SK-N-SH (cell line): ENCODE results near the gene TXNRD1. TPM values are rescaled to one million over a fixed set of nuclear protein-coding genes. Genes with fewer than 3 reads are reported as not detected.

Source experiments
- CTCF ChIA-PET: fragments of 300-600, 350-600 bp; formaldehyde crosslinking; extraction: SDS; loops from one replicate; lab custom pipeline; 2021; lab: Yijun Ruan, JAX
- POLR2A ChIA-PET: fragments of 350-600 bp; sonication (Branson Sonifier 250); formaldehyde crosslinking; extraction: SDS; loops from one replicate; lab custom pipeline; 2020; ENCODE audit warnings: antibody characterized with exemption, inconsistent platforms; lab: Yijun Ruan, JAX
- DNase-seq: peaks from one replicate; pipeline ENCODE4 v3.0.0; 2012
- H2AFZ ChIP-seq: fragments of 200-600 bp; sonication (generic); 2 replicates; pipeline ENCODE4 v1.8.1; 2016; ENCODE audit warnings: antibody characterized with exemption, mild to moderate bottlenecking, low read depth
- H3F3A ChIP-seq: fragments of 200-600 bp; sonication (generic); replicated peaks from 2 replicates; pipeline ENCODE3; 2016; ENCODE audit warnings: antibody characterized with exemption, mild to moderate bottlenecking; ENCODE audit not compliant: insufficient read depth
- H3K27ac ChIP-seq, 2 experiments: fragments of 200-500 bp in 1 of 2; fragments of 200-600 bp in 1 of 2; sonication (Bioruptor generic) in 1 of 2; sonication (generic), shearing (Covaris generic) in 1 of 2; 2 replicates each; pipeline versions ENCODE4 v1.5.1 to v1.6.1; 2014 to 2016; ENCODE audit warnings: low read depth in 2 of 2, inconsistent platforms in 1 of 2, low read length in 1 of 2, mild to moderate bottlenecking in 1 of 2, mixed read lengths in 1 of 2
- H3K27me3 ChIP-seq: fragments of 200-600 bp; sonication (generic), shearing (Covaris generic); 2 replicates; pipeline ENCODE4 v1.6.1; 2016; ENCODE audit warnings: mixed run types; ENCODE audit not compliant: insufficient read depth
- H3K36me3 ChIP-seq, 2 experiments: fragments of 200-500 bp in 1 of 2; fragments of 200-600 bp in 1 of 2; sonication (Bioruptor generic) in 1 of 2; sonication (generic) in 1 of 2; replicated peaks in 1 of 2; 2 replicates each; pipeline versions ENCODE3 to v1.5.1; 2014 to 2016; ENCODE audit warnings: low read length in 1 of 2, mild to moderate bottlenecking in 1 of 2; ENCODE audit not compliant: insufficient read depth in 2 of 2, control insufficient read depth in 1 of 2
- H3K4me1 ChIP-seq, 2 experiments: fragments of 200-500 bp in 1 of 2; fragments of 200-600 bp in 1 of 2; sonication (Bioruptor generic) in 1 of 2; sonication (generic), shearing (Covaris generic) in 1 of 2; 2 replicates each; pipeline versions ENCODE4 v1.5.1 to v1.6.1; 2014 to 2016; ENCODE audit warnings: low read depth in 1 of 2, low read length in 1 of 2, mixed run types in 1 of 2; ENCODE audit not compliant: insufficient read depth in 2 of 2, control insufficient read depth in 1 of 2
- H3K4me2 ChIP-seq: fragments of 200-600 bp; sonication (generic), shearing (Covaris generic); 2 replicates; pipeline ENCODE4 v1.6.1; 2017; ENCODE audit warnings: mixed run types
- H3K4me3 ChIP-seq, 2 experiments: fragments of 200-500 bp in 1 of 2; fragments of 200-600 bp in 1 of 2; sonication (Bioruptor generic) in 1 of 2; sonication (generic), shearing (Covaris generic) in 1 of 2; 2 replicates each; pipeline versions ENCODE4 v1.5.1 to v1.8.1; 2014 to 2016; ENCODE audit warnings: low read depth in 2 of 2, inconsistent platforms in 1 of 2, low read length in 1 of 2, mild to moderate bottlenecking in 1 of 2, mixed read lengths in 1 of 2, moderate library complexity in 1 of 2
- H3K79me2 ChIP-seq: fragments of 200-600 bp; sonication (generic); 2 replicates; pipeline ENCODE4 v1.8.1; 2017; ENCODE audit warnings: mild to moderate bottlenecking; ENCODE audit not compliant: insufficient read depth
- H3K9ac ChIP-seq: fragments of 200-600 bp; sonication (generic); 2 replicates; pipeline ENCODE4 v1.6.1; 2017; ENCODE audit warnings: mixed run types
- H3K9me2 ChIP-seq: fragments of 200-600 bp; sonication (generic); 2 replicates; pipeline ENCODE4 v1.6.1; 2017; ENCODE audit warnings: mixed run types
- H3K9me3 ChIP-seq: fragments of 200-600 bp; sonication (generic); 2 replicates; pipeline ENCODE4 v1.6.1; 2017; ENCODE audit warnings: mixed run types, mild to moderate bottlenecking, moderate library complexity
- H4K20me1 ChIP-seq: fragments of 200-600 bp; sonication (generic); 2 replicates; pipeline ENCODE4 v1.6.1; 2017; ENCODE audit warnings: mild to moderate bottlenecking, mixed run types; ENCODE audit not compliant: insufficient read depth
- CHD2 ChIP-seq: fragments of 150-350 bp; IDR thresholded peaks from 2 replicates; pipeline ENCODE4 v1.6.1; 2018; ENCODE audit warnings: low read length; ENCODE audit not compliant: partially characterized antibody
- ELF1 ChIP-seq: IDR thresholded peaks from 2 replicates; pipeline ENCODE4 v1.4.0; 2012
- EZH2phosphoT487 ChIP-seq: fragments of 200-600 bp; sonication (generic); IDR thresholded peaks from 2 replicates; pipeline ENCODE4 v1.6.1; 2017; ENCODE audit warnings: low read depth, mixed run types, mild to moderate bottlenecking, antibody characterized with exemption, moderate library complexity, borderline replicate concordance
- NFIC ChIP-seq: IDR thresholded peaks from 2 replicates; pipeline ENCODE4 v1.4.0; 2012; ENCODE audit warnings: borderline replicate concordance
- POLR2AphosphoS5 ChIP-seq: IDR thresholded peaks from 2 replicates; pipeline ENCODE4 v1.6.1; 2012; ENCODE audit warnings: low read depth, low read length
- RAD21 ChIP-seq: IDR thresholded peaks from 2 replicates; pipeline ENCODE4 v1.6.1; 2012; ENCODE audit warnings: mild to moderate bottlenecking, low read length
- SIN3A ChIP-seq: IDR thresholded peaks from 2 replicates; pipeline ENCODE4 v1.6.1; 2012; ENCODE audit warnings: low read depth, mild to moderate bottlenecking, low read length, moderate library complexity, borderline replicate concordance
- SMC3 ChIP-seq: IDR thresholded peaks from 2 replicates; pipeline ENCODE4 v1.6.1; 2012; ENCODE audit warnings: low read depth, low read length, improper control_type of control experiment
- TAF1 ChIP-seq: IDR thresholded peaks from 2 replicates; pipeline ENCODE4 v1.6.1; 2012; ENCODE audit warnings: low read depth, mild to moderate bottlenecking, low read length, moderate library complexity, borderline replicate concordance
- YY1 ChIP-seq: IDR thresholded peaks from 2 replicates; pipeline ENCODE4 v1.4.0; 2012; ENCODE audit warnings: low read depth, mild to moderate bottlenecking
- WGBS: methylation state at CpG from one replicate; pipeline ENCODE4 v1.1.6; 2017; ENCODE audit warnings: low lambda C conversion rate; 5-methylcytosine and 5-hydroxymethylcytosine counted together
- polyA plus RNA-seq, 3 experiments: library from polyadenylated mRNA; depleted of rRNA; stranded (reverse); fragments of >200 nt; gene quantifications; 2 replicates each; pipeline ENCODE4 v1.2.3, GENCODE V29; 2012
- TF ChIP-seq, protein P1 (sequence below): fragments of 150-350 bp; IDR thresholded peaks from 2 replicates; pipeline ENCODE4 v1.6.1; 2016; ENCODE audit warnings: mild to moderate bottlenecking, low read depth, low read length
- TF ChIP-seq, protein P2 (sequence below): IDR thresholded peaks from 2 replicates; pipeline ENCODE4 v1.4.0; 2012; ENCODE audit warnings: low read depth
- TF ChIP-seq, protein P3 (sequence below): fragments of 200-600 bp; sonication (generic); IDR thresholded peaks from 2 replicates; pipeline ENCODE4 v1.6.1; 2017; ENCODE audit warnings: antibody characterized with exemption, mild to moderate bottlenecking, moderate library complexity
- TF ChIP-seq, protein P4 (sequence below): IDR thresholded peaks from 2 replicates; pipeline ENCODE4 v1.6.1; 2012; ENCODE audit warnings: mild to moderate bottlenecking, low read depth, low read length, moderate library complexity

Gene TXNRD1
- polyA plus RNA-seq, 1 of the 3 experiments (the other 2 are of a cell fraction) = 143 TPM

DNA sequence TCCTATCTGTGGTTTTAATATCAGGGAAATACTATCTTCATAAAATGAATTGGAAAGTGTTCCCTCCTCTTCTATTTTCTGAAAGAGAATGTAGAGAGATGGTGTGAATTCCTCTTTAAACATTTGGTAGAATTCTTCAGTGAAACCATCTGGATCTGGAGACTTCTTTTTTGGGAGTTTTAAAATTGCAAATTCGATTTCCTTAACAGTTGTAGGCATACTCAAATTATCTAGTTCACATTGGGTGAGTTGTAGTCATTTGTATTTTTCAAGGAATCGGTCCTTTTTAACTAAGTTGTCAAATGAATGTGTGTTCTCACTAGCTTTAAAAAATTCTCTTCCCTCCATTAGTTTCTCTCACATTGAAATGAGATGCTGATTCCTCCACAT lies 165.8 kb downstream of the TXNRD1 start:
- Histone ChIP-seq H3K4me1 (peaks cover 0 to 5% of the 10 kb centered on the region in 2 experiments; a peak in 1 of 4 replicates), H3K9me2 (no peaks in the 10 kb centered on the region), H3K27ac (no peak overlapping the region), H3K4me2 (no peak overlapping the region), H3K36me3 (no peaks in the 10 kb centered on the region), H4K20me1 (no peaks in the 10 kb centered on the region), H3K9ac (no peak overlapping the region), H3K27me3 (no peaks in the 10 kb centered on the region), H2AFZ (peak overlapping the region; percentile 24; the same call in 1 of the 2 replicates), H3K4me3 (no peak overlapping the region), H3F3A (no peaks in the 10 kb centered on the region), H3K79me2 (no peaks in the 10 kb centered on the region), H3K9me3 (no peaks in the 10 kb centered on the region)
- POLR2A ChIA-PET = interaction anchor here (1.1 kb wide), 1 partner anchor 287 kb away, joined by 5 read pairs; no protein-coding TSS in a partner anchor
- CTCF ChIA-PET = interaction anchor here (0.6 to 3.2 kb wide), 146 partner anchors 9 to 1002 kb away, joined by 3 to 66 read pairs (median 4); partner anchors contain the start of genes CHST11, EID3, SLC41A2 and WASHC4
- DNase-seq = no peak
- TF ChIP-seq POLR2AphosphoS5 (no peak), SIN3A (no peak), NFIC (no peak), RAD21 (no peak), SMC3 (no peak), TAF1 (no peak), YY1 (no peak), EZH2phosphoT487 (no peak), ELF1 (no peak)
- TF ChIP-seq, protein P1, sequence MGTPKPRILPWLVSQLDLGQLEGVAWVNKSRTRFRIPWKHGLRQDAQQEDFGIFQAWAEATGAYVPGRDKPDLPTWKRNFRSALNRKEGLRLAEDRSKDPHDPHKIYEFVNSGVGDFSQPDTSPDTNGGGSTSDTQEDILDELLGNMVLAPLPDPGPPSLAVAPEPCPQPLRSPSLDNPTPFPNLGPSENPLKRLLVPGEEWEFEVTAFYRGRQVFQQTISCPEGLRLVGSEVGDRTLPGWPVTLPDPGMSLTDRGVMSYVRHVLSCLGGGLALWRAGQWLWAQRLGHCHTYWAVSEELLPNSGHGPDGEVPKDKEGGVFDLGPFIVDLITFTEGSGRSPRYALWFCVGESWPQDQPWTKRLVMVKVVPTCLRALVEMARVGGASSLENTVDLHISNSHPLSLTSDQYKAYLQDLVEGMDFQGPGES = no peak
- 41% methylated on average over 2 of the region's 2 CpGs for WGBS

DNA sequence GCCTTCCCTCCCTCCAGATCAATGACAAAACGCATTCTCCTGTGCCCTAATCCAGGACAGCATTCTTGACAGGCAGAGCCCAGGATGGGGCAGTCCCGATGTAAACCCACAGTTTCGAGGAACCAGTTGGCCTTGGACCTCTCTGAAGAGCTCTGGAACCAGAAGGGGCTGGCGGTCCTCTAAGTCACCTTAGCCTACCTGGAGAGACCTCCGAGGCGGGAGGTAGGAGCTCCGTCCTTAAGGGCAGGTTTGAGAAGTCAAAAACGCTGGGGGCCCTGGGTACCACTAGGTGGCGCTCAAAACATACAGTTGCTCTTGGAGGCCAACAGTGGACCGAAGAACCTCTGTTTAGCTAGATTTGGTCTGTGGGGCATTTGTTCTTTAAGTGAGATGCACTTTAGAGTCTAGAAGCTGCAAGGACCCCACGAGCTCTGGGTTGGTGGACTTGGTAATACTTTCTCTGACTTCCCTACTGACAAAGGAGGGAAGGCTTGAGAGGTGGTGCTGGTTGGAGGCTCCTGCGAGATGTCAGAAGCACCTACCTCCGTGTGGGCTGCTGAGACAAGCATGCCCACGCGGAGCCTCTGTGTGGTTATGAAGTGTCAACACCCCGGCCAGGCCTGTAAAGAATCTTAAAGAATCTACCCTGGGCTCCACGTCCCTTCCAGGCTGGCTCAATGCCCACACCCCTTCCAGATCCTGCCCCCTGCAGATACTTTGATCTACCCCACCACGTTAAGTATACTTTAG lies 166.3 kb downstream of the TXNRD1 start:
- Histone ChIP-seq H2AFZ (peak overlapping the region; percentile 24; the same call in 1 of the 2 replicates), H3F3A (no peaks in the 10 kb centered on the region), H3K9me2 (no peaks in the 10 kb centered on the region), H3K9me3 (no peaks in the 10 kb centered on the region), H3K9ac (no peak overlapping the region), H3K36me3 (no peaks in the 10 kb centered on the region), H3K4me2 (no peak overlapping the region)
- 28% methylated on average over 17 of the region's 18 CpGs for WGBS
- DNase-seq = peak; percentile 78
- POLR2A ChIA-PET = interaction anchor here (1.1 kb wide), 1 partner anchor 286 kb away, joined by 5 read pairs; no protein-coding TSS in a partner anchor
- TF ChIP-seq RAD21 = peak; percentile 97
- TF ChIP-seq, protein P2, sequence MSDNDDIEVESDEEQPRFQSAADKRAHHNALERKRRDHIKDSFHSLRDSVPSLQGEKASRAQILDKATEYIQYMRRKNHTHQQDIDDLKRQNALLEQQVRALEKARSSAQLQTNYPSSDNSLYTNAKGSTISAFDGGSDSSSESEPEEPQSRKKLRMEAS = no peak
- TF ChIP-seq SMC3 = peak; percentile 96
- TF ChIP-seq, protein P3, sequence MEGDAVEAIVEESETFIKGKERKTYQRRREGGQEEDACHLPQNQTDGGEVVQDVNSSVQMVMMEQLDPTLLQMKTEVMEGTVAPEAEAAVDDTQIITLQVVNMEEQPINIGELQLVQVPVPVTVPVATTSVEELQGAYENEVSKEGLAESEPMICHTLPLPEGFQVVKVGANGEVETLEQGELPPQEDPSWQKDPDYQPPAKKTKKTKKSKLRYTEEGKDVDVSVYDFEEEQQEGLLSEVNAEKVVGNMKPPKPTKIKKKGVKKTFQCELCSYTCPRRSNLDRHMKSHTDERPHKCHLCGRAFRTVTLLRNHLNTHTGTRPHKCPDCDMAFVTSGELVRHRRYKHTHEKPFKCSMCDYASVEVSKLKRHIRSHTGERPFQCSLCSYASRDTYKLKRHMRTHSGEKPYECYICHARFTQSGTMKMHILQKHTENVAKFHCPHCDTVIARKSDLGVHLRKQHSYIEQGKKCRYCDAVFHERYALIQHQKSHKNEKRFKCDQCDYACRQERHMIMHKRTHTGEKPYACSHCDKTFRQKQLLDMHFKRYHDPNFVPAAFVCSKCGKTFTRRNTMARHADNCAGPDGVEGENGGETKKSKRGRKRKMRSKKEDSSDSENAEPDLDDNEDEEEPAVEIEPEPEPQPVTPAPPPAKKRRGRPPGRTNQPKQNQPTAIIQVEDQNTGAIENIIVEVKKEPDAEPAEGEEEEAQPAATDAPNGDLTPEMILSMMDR = peak; percentile 98
- TF ChIP-seq, protein P4, sequence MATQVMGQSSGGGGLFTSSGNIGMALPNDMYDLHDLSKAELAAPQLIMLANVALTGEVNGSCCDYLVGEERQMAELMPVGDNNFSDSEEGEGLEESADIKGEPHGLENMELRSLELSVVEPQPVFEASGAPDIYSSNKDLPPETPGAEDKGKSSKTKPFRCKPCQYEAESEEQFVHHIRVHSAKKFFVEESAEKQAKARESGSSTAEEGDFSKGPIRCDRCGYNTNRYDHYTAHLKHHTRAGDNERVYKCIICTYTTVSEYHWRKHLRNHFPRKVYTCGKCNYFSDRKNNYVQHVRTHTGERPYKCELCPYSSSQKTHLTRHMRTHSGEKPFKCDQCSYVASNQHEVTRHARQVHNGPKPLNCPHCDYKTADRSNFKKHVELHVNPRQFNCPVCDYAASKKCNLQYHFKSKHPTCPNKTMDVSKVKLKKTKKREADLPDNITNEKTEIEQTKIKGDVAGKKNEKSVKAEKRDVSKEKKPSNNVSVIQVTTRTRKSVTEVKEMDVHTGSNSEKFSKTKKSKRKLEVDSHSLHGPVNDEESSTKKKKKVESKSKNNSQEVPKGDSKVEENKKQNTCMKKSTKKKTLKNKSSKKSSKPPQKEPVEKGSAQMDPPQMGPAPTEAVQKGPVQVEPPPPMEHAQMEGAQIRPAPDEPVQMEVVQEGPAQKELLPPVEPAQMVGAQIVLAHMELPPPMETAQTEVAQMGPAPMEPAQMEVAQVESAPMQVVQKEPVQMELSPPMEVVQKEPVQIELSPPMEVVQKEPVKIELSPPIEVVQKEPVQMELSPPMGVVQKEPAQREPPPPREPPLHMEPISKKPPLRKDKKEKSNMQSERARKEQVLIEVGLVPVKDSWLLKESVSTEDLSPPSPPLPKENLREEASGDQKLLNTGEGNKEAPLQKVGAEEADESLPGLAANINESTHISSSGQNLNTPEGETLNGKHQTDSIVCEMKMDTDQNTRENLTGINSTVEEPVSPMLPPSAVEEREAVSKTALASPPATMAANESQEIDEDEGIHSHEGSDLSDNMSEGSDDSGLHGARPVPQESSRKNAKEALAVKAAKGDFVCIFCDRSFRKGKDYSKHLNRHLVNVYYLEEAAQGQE = no peak
- TF ChIP-seq CHD2 = no peak
- TF ChIP-seq, all 33 proteins: peak for 3
- CTCF ChIA-PET = interaction anchor here (0.6 to 3.2 kb wide), 158 partner anchors 10 to 1001 kb away, joined by 3 to 66 read pairs (median 4); partner anchors contain the start of genes CHST11, EID3, NOPCHAP1 and SLC41A2
- Histone ChIP-seq H3K4me3 (peak overlapping the region in 1 of 2 experiments; percentile 3; a peak in 1 of 4 replicates), H3K4me1 (peaks cover 0 to 1% of the 10 kb centered on the region in 2 experiments; a peak in 1 of 4 replicates), H3K27me3 (no peaks in the 10 kb centered on the region), H3K27ac (no peak overlapping the region), H3K79me2 (no peaks in the 10 kb centered on the region), H4K20me1 (no peaks in the 10 kb centered on the region)
